A673 (cell line): ENCODE measurements around the gene CEP131. TPM values are rescaled to one million over a fixed set of nuclear protein-coding genes. Genes with fewer than 3 reads are reported as not detected.

Experiments
- BruUV-seq: library from RNA; stranded (reverse); fragments of 400-500 nt; replicated peaks from 2 replicates; lab custom pipeline; 2021; lab: Mats Ljungman, UMichigan
- CTCF ChIA-PET: fragments of 300-600 bp; sonication (Branson Sonifier 250); formaldehyde crosslinking; loops from one replicate; lab custom pipeline; 2022; ENCODE audit warnings: antibody characterized with exemption; lab: Charles Lee
- POLR2A ChIA-PET: fragments of 300-600 bp; sonication (Branson Sonifier 250); formaldehyde crosslinking; loops from one replicate; lab custom pipeline; 2022; ENCODE audit warnings: antibody characterized with exemption; ENCODE audit not compliant: low non-redundant PET; lab: Charles Lee
- DNase-seq: peaks from one replicate; pipeline ENCODE4 v3.0.0-alpha.2; 2015; ENCODE audit warnings: low spot score
- H3K27ac ChIP-seq: fragments of 200-600 bp; sonication (generic); 2 replicates; pipeline ENCODE4 v1.5.1; 2016; ENCODE audit warnings: mixed run types, low read depth, mild to moderate bottlenecking, mixed read lengths, antibody characterized with exemption, low read length; ENCODE audit not compliant: poor library complexity, severe bottlenecking
- H3K27me3 ChIP-seq: fragments of 200-600 bp; sonication (generic); replicated peaks from 2 replicates; pipeline ENCODE4 v1.6.1; 2017; ENCODE audit warnings: mixed run types, low read depth, mild to moderate bottlenecking, mixed read lengths, antibody characterized with exemption, low read length; ENCODE audit not compliant: insufficient read depth, poor library complexity
- H3K36me3 ChIP-seq: fragments of 200-600 bp; sonication (generic); 2 replicates; pipeline ENCODE4 v1.6.1; 2016; ENCODE audit warnings: mixed run types, mild to moderate bottlenecking, mixed read lengths, antibody characterized with exemption, low read length; ENCODE audit not compliant: insufficient read depth, poor library complexity, severe bottlenecking
- H3K4me1 ChIP-seq: fragments of 200-600 bp; sonication (generic); 2 replicates; pipeline ENCODE4 v1.6.1; 2017; ENCODE audit warnings: mixed run types, mild to moderate bottlenecking, mixed read lengths, antibody characterized with exemption, low read length; ENCODE audit not compliant: insufficient read depth, poor library complexity, severe bottlenecking
- H3K4me3 ChIP-seq: fragments of 200-600 bp; sonication (generic); 2 replicates; pipeline ENCODE4 v1.5.1; 2016; ENCODE audit warnings: low read depth, mixed run types, mild to moderate bottlenecking, mixed read lengths, low read length; ENCODE audit not compliant: poor library complexity, severe bottlenecking
- H3K9me3 ChIP-seq: fragments of 200-600 bp; sonication (generic); 2 replicates; pipeline ENCODE4 v1.6.1; 2016; ENCODE audit warnings: mixed run types, low read depth, mild to moderate bottlenecking, mixed read lengths, antibody characterized with exemption, low read length; ENCODE audit not compliant: poor library complexity, severe bottlenecking
- EZH2 ChIP-seq: fragments of 200-600 bp; sonication (generic); IDR thresholded peaks from 2 replicates; pipeline ENCODE4 v1.6.1; 2017; ENCODE audit warnings: borderline replicate concordance, low read depth, mild to moderate bottlenecking, mixed read lengths, antibody characterized with exemption, low read length; ENCODE audit not compliant: poor library complexity, severe bottlenecking
- intact Hi-C: fragments of 100-400 bp; cut with micrococcal nuclease; formaldehyde crosslinking; loops from one replicate; pipeline ENCODE4 v1.10.0; 2022; ENCODE audit not compliant: unreplicated experiment
- total RNA-seq: library from RNA; stranded (reverse); gene quantifications from 2 replicates; pipeline ENCODE4 v1.2.3, GENCODE V29; 2021
- TF ChIP-seq, protein P1 (sequence below): fragments of 300-800, 200-600 bp; sonication (generic); conservative IDR thresholded peaks from 2 replicates; pipeline ENCODE4 v1.5.1; 2017; ENCODE audit warnings: low read depth, mild to moderate bottlenecking, antibody characterized with exemption, low read length, moderate library complexity, mixed read lengths

The CEP131 gene
- total RNA-seq, 1 experiment from 2014 or later: 27.1 TPM

DNA sequence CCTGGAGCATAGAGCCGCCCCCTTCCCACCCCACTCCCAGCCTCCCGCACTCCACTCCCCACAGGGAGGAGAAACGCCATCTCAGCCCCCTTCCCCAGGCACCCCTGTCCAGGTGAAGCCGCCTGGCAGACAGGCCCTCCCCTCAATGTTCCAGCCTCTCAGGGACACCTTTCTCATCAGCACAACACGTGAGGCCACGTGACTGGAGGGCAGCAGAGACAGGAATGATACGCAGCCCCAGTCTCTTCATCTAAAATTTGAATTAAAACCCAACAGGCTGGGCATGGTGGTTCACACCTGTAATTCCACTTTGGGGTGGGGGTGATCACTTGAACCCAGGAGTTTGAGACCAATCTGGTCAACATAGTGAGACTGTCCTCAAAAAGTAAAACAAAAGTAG, 36.6 kb downstream of the CEP131 start:
- Histone ChIP-seq H3K4me1 (no peaks in the 10 kb centered on the region), H3K9me3 (no peaks in the 10 kb centered on the region), H3K36me3 (peaks cover 5% of the 10 kb centered on the region), H3K27me3 (no peaks in the 10 kb centered on the region), H3K27ac (no peak overlapping the region), H3K4me3 (no peak overlapping the region)
- POLR2A ChIA-PET: no interaction called here
- intact Hi-C loops: no loop called here
- no TSS peak for BruUV-seq
- no peak for DNase-seq
- TF ChIP-seq, protein P1, sequence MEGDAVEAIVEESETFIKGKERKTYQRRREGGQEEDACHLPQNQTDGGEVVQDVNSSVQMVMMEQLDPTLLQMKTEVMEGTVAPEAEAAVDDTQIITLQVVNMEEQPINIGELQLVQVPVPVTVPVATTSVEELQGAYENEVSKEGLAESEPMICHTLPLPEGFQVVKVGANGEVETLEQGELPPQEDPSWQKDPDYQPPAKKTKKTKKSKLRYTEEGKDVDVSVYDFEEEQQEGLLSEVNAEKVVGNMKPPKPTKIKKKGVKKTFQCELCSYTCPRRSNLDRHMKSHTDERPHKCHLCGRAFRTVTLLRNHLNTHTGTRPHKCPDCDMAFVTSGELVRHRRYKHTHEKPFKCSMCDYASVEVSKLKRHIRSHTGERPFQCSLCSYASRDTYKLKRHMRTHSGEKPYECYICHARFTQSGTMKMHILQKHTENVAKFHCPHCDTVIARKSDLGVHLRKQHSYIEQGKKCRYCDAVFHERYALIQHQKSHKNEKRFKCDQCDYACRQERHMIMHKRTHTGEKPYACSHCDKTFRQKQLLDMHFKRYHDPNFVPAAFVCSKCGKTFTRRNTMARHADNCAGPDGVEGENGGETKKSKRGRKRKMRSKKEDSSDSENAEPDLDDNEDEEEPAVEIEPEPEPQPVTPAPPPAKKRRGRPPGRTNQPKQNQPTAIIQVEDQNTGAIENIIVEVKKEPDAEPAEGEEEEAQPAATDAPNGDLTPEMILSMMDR: no peak
- TF ChIP-seq EZH2: no peak
- CTCF ChIA-PET: no interaction called here

DNA sequence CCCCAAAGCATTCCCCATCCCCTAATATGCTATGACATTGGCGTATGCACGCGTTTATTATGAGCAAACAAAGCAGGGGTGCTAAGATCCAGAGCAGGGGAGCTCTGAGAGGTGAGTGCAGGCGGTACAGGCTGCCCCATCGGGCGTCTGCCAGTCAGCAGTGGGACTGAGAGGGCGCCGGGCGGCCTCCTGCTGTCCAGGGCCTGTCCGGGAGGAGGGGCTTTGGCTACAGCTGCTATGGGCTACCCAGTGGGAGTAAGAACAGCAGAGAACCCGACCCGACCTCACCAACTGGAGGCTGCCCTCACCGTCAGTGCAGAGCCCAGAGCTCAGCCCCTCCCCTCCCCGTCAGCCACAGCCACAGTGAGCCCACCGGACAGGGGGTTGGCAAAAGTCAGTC, 38.2 kb downstream of the CEP131 start:
- H3K4me1 ChIP-seq: no peaks in the 10 kb centered on the region
- peaks cover 5% of the 10 kb centered on the region for H3K36me3 ChIP-seq
- ChIA-PET CTCF (no interaction called here), POLR2A (no interaction called here)
- BruUV-seq: no TSS peak
- H3K9me3 ChIP-seq: no peaks in the 10 kb centered on the region
- no peaks in the 10 kb centered on the region for H3K27me3 ChIP-seq
- H3K4me3 ChIP-seq: no peak overlapping the region
- intact Hi-C loops: no loop called here
- no peak for TF ChIP-seq EZH2
- DNase-seq: no peak
- no peak overlapping the region for H3K27ac ChIP-seq

DNA sequence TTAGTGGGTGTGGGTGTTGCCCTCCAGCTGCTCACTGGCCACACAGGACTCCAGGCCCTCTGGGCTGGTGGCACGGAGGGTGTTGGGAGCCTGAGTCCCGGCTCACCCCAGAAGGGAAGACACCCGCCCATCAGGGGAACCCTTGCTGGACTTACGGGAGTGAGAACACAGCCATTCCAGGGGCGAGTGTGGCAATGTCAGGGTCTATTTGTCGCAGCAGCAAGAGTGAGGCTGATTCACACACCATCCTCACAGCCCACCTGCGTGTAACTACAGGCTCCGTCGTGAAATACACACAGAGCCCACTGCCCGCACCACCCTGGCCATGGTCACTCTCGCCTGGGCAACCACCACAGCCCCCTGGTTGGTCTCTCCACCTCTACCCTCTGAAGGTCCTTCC, 39.0 kb downstream of the CEP131 start:
- Histone ChIP-seq H3K4me3 (no peak overlapping the region), H3K9me3 (no peaks in the 10 kb centered on the region), H3K36me3 (no peaks in the 10 kb centered on the region), H3K4me1 (no peaks in the 10 kb centered on the region), H3K27ac (no peak overlapping the region), H3K27me3 (no peaks in the 10 kb centered on the region)
- no peak for DNase-seq
- TF ChIP-seq EZH2: no peak
- TF ChIP-seq, protein P1: no peak
- ChIA-PET POLR2A (no interaction called here), CTCF (no interaction called here)
- intact Hi-C loops: no loop called here
- no TSS peak for BruUV-seq

DNA sequence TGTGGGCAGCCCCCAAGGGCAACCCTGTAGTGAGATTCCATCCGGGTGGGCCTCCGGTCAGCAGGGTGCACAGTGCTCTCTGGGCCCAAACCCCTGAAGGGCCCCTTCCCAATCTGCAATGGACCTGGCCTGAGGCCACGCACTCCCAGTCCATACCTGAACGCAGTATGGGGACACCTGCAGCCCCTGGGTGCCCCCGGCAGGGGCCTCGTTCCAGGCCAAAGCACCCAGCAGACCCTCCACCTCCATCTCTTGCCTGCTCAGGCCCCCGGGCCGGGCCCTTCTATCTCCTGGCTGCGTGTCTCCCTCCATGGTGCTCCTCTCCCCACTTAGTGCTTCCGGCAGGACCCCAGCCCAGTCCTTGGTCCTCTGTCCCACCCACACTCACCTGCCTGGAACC, 39.4 kb downstream of the CEP131 start:
- intact Hi-C loops: no loop called here
- no TSS peak for BruUV-seq
- no peaks in the 10 kb centered on the region for H3K36me3 ChIP-seq
- ChIA-PET CTCF (no interaction called here), POLR2A (no interaction called here)
- no peaks in the 10 kb centered on the region for H3K9me3 ChIP-seq
- DNase-seq: no peak
- H3K4me1 ChIP-seq: no peaks in the 10 kb centered on the region
- H3K27ac ChIP-seq: no peak overlapping the region
- H3K4me3 ChIP-seq: no peak overlapping the region
- TF ChIP-seq, protein P1: no peak
- no peak for TF ChIP-seq EZH2
- no peaks in the 10 kb centered on the region for H3K27me3 ChIP-seq
